H1 (cell line): ENCODE measurements around the gene SPOP. TPM values are rescaled to one million over a fixed set of nuclear protein-coding genes. Genes with fewer than 3 reads are reported as not detected.

Experiments
- CTCF ChIA-PET: fragments of 300-600 bp; sonication (Branson Sonifier 250); formaldehyde crosslinking; loops from one replicate; lab custom pipeline; 2021; ENCODE audit not compliant: partially characterized antibody; lab: Charles Lee
- POLR2A ChIA-PET: fragments of 300-600 bp; sonication (Branson Sonifier 250); formaldehyde crosslinking; loops from one replicate; lab custom pipeline; 2021; ENCODE audit warnings: inconsistent platforms; ENCODE audit not compliant: partially characterized antibody; lab: Charles Lee
- DNase-seq, 2 experiments: peaks; one replicate each; pipeline versions ENCODE4 v3.0.0 to v3.0.0-alpha.2; 2010 to 2022; ENCODE audit warnings: low spot score in 2 of 2, low read depth in 1 of 2, mixed read lengths in 1 of 2
- FAIRE-seq: peaks from 2 replicates; lab custom pipeline; 2011; peaks lifted over from hg19 to GRCh38; lab: Jason Lieb, UNC
- H2AFZ ChIP-seq: 2 replicates; pipeline ENCODE4 v1.8.1; 2012; ENCODE audit warnings: low read length, inconsistent platforms
- H2AK5ac ChIP-seq: 2 replicates; pipeline ENCODE4 v1.6.1; 2013; ENCODE audit warnings: low read depth, low read length
- H2BK120ac ChIP-seq: replicated peaks from 2 replicates; pipeline ENCODE3; 2013; ENCODE audit warnings: low read depth, low read length, inconsistent platforms
- H2BK12ac ChIP-seq: 2 replicates; pipeline ENCODE4 v1.6.1; 2013; ENCODE audit warnings: low read depth, low read length
- H2BK15ac ChIP-seq: 2 replicates; pipeline ENCODE4 v1.6.1; 2013; ENCODE audit warnings: low read length
- H2BK20ac ChIP-seq: 2 replicates; pipeline ENCODE4 v1.6.1; 2013; ENCODE audit warnings: low read length
- H2BK5ac ChIP-seq: 2 replicates; pipeline ENCODE4 v1.6.1; 2013; ENCODE audit warnings: low read depth, low read length
- H3K14ac ChIP-seq: 2 replicates; pipeline ENCODE4 v1.6.1; 2013; ENCODE audit warnings: inconsistent platforms; ENCODE audit not compliant: insufficient read length
- H3K18ac ChIP-seq: 2 replicates; pipeline ENCODE4 v1.6.1; 2013; ENCODE audit warnings: low read length; ENCODE audit errors: extremely low read depth
- H3K23ac ChIP-seq: 2 replicates; pipeline ENCODE4 v1.6.1; 2013; ENCODE audit warnings: inconsistent platforms; ENCODE audit not compliant: insufficient read length
- H3K23me2 ChIP-seq: 2 replicates; pipeline ENCODE4 v1.6.1; 2013; ENCODE audit warnings: low read depth, low read length
- H3K27ac ChIP-seq: 2 replicates; pipeline ENCODE4 v1.6.1; 2011; ENCODE audit warnings: low read depth, low read length, inconsistent platforms
- H3K27me3 ChIP-seq, 4 experiments: replicated peaks in 1 of 4; 1 replicate in 1 of 4; 2 replicates in 3 of 4; pipeline versions ENCODE4 v1.6.1 to v1.8.1; 2011 to 2013; ENCODE audit warnings: low read length in 3 of 4, mild to moderate bottlenecking in 3 of 4, inconsistent platforms in 2 of 4, mixed read lengths in 2 of 4, moderate library complexity in 1 of 4; ENCODE audit not compliant: control insufficient read depth in 3 of 4, insufficient read depth in 3 of 4; ENCODE audit errors: extremely low read depth in 1 of 4
- H3K36me3 ChIP-seq, 4 experiments: 2 replicates each; pipeline versions ENCODE4 v1.6.1 to v1.8.1; 2011 to 2013; ENCODE audit warnings: mild to moderate bottlenecking in 4 of 4, low read length in 3 of 4, moderate library complexity in 2 of 4, control low read depth in 1 of 4, inconsistent platforms in 1 of 4; ENCODE audit not compliant: insufficient read depth in 4 of 4, control insufficient read depth in 2 of 4
- H3K4ac ChIP-seq: replicated peaks from 2 replicates; pipeline ENCODE3; 2013; ENCODE audit warnings: low read length, low read depth, mixed read lengths, inconsistent platforms; ENCODE audit not compliant: insufficient read length
- H3K4me1 ChIP-seq, 4 experiments: replicated peaks in 1 of 4; 1 replicate in 1 of 4; 2 replicates in 3 of 4; pipeline versions ENCODE4 v1.6.1 to v1.8.1; 2011 to 2013; ENCODE audit warnings: low read length in 3 of 4, inconsistent platforms in 2 of 4, mixed read lengths in 1 of 4; ENCODE audit not compliant: insufficient read depth in 4 of 4, control insufficient read depth in 3 of 4
- H3K4me2 ChIP-seq, 2 experiments: 2 replicates each; pipeline versions ENCODE4 v1.6.1 to v1.8.1; 2011 to 2013; ENCODE audit warnings: low read depth in 2 of 2, low read length in 2 of 2, control low read depth in 1 of 2, inconsistent platforms in 1 of 2, mild to moderate bottlenecking in 1 of 2; ENCODE audit not compliant: insufficient read depth in 1 of 2
- H3K4me3 ChIP-seq, 4 experiments: fragments of 200-600, 300-600 bp in 1 of 4; sonication (generic), shearing (Covaris generic), sonication (Bioruptor Twin) in 1 of 4; 2 replicates each; pipeline versions ENCODE4 v1.5.1 to v1.8.1; 2011 to 2016; ENCODE audit warnings: low read length in 4 of 4, low read depth in 3 of 4, control low read depth in 2 of 4, inconsistent platforms in 2 of 4, mild to moderate bottlenecking in 2 of 4, mixed read lengths in 1 of 4, moderate library complexity in 1 of 4; ENCODE audit not compliant: insufficient read depth in 2 of 4; ENCODE audit errors: extremely low read depth in 1 of 4
- H3K56ac ChIP-seq: replicated peaks from 2 replicates; pipeline ENCODE3; 2013; ENCODE audit warnings: low read depth, mild to moderate bottlenecking, mixed read lengths, low read length, inconsistent platforms; ENCODE audit not compliant: insufficient read length
- H3K79me1 ChIP-seq: 2 replicates; pipeline ENCODE4 v1.6.1; 2013; ENCODE audit warnings: low read depth, low read length, control low read depth
- H3K79me2 ChIP-seq, 2 experiments: 2 replicates each; pipeline versions ENCODE4 v1.6.1 to v1.8.1; 2012 to 2013; ENCODE audit warnings: low read length in 2 of 2, mild to moderate bottlenecking in 2 of 2, inconsistent platforms in 1 of 2; ENCODE audit not compliant: insufficient read depth in 2 of 2, control insufficient read depth in 1 of 2
- H3K9ac ChIP-seq, 4 experiments: replicated peaks in 1 of 4; 1 replicate in 1 of 4; 2 replicates in 3 of 4; pipeline versions ENCODE4 v1.6.1 to v1.8.1; 2011 to 2013; ENCODE audit warnings: low read depth in 3 of 4, low read length in 3 of 4, control low read depth in 2 of 4, mild to moderate bottlenecking in 2 of 4, moderate library complexity in 2 of 4, inconsistent platforms in 1 of 4; ENCODE audit errors: extremely low read depth in 1 of 4
- H3K9me3 ChIP-seq, 2 experiments: 2 replicates each; pipeline versions ENCODE4 v1.6.1 to v1.8.1; 2012 to 2013; ENCODE audit warnings: mild to moderate bottlenecking in 2 of 2, moderate library complexity in 2 of 2, control low read depth in 1 of 2, inconsistent platforms in 1 of 2, low read depth in 1 of 2, low read length in 1 of 2, mixed read lengths in 1 of 2; ENCODE audit not compliant: insufficient read depth in 2 of 2
- H4K20me1 ChIP-seq, 2 experiments: replicated peaks in 1 of 2; 2 replicates each; pipeline versions ENCODE3 to v1.8.1; 2011 to 2013; ENCODE audit warnings: inconsistent platforms in 2 of 2, low read length in 2 of 2, mild to moderate bottlenecking in 1 of 2; ENCODE audit not compliant: insufficient read depth in 2 of 2, control insufficient read depth in 1 of 2
- H4K5ac ChIP-seq: 2 replicates; pipeline ENCODE4 v1.6.1; 2013; ENCODE audit warnings: low read length, low read depth, mixed read lengths, inconsistent platforms; ENCODE audit not compliant: insufficient read length
- H4K8ac ChIP-seq: 2 replicates; pipeline ENCODE4 v1.8.0; 2013; ENCODE audit warnings: mild to moderate bottlenecking, moderate library complexity, low read length, inconsistent platforms; ENCODE audit not compliant: insufficient read depth; ENCODE audit errors: extremely low read depth
- H4K91ac ChIP-seq: replicated peaks from 2 replicates; pipeline ENCODE3; 2013; ENCODE audit warnings: low read length, mixed read lengths, inconsistent platforms; ENCODE audit not compliant: insufficient read length
- POU5F1 ChIP-seq: IDR thresholded peaks from 2 replicates; pipeline ENCODE4 v1.6.1; 2011; ENCODE audit warnings: low read depth, mild to moderate bottlenecking, low read length, moderate library complexity
- SP2 ChIP-seq: IDR thresholded peaks from 2 replicates; pipeline ENCODE4 v1.6.1; 2012; ENCODE audit warnings: mild to moderate bottlenecking, low read length, inconsistent platforms
- WGBS, 2 experiments: shearing (Covaris generic) in 1 of 2; methylation state at CpG; one replicate each; pipeline versions ENCODE4 v1.1.6 to v1.1.7; 2013 to 2015; ENCODE audit warnings: low lambda C conversion rate in 2 of 2, mixed read lengths in 2 of 2, inconsistent platforms in 1 of 2, low coverage in 1 of 2, missing lambda C conversion rate in 1 of 2; ENCODE audit not compliant: insufficient replicate concordance in 2 of 2, insufficient coverage in 1 of 2, insufficient read length in 1 of 2; ENCODE audit errors: extremely low coverage in 1 of 2, missing lambda C conversion rate in 1 of 2; 5-methylcytosine and 5-hydroxymethylcytosine counted together
- polyA plus RNA-seq, 7 experiments: library from polyadenylated mRNA; depleted of rRNA in 3 of 7; stranded (reverse) in 5 of 7; unstranded in 2 of 7; fragments of >200 nt in 5 of 7; fragments of 200-250 nt in 2 of 7; gene quantifications; 1 replicate in 5 of 7; 2 replicates in 1 of 7; 4 replicates in 1 of 7; pipeline versions ENCODE4 v1.2.1 to v1.2.3, GENCODE V29; 2011 to 2013; ENCODE audit warnings: missing spikeins in 2 of 7, mixed read lengths in 2 of 7
- total RNA-seq: library from RNA; stranded (reverse); fragmentation: NEBNext Ultra II Directional; extraction: Animal tissue kit (Norgen Biotek cat#: 25700); gene quantifications from 2 replicates; pipeline ENCODE4 v1.2.1, GENCODE V29; 2021

Gene SPOP
- total and polyA plus RNA-seq, 2 of the 8 experiments (the other 6 are each of a cell fraction or from before 2014, with no cell fraction given): 13.3 to 25.6 TPM

GRCh38 chr17:49708515-49709183, 30.8 kb upstream of the SPOP start:
- Histone ChIP-seq H3K9ac (no peak overlapping the region), H3K4me1 (peaks cover 2 to 3% (median 3%) of the 10 kb centered on the region in 4 experiments; a peak in 6 of 7 replicates), H3K79me2 (peaks cover 2 to 20% of the 10 kb centered on the region in 2 experiments; a peak in 3 of 4 replicates), H3K18ac (no peak overlapping the region), H3K27me3 (no peaks in the 10 kb centered on the region), H2BK12ac (no peak overlapping the region), H3K27ac (no peak overlapping the region), H3K56ac (no peak overlapping the region), H2BK15ac (no peak overlapping the region), H3K4me3 (no peak overlapping the region), H3K36me3 (peaks cover 5 to 22% (median 20%) of the 10 kb centered on the region in 4 experiments), H3K9me3 (no peaks in the 10 kb centered on the region), H2BK5ac (no peak overlapping the region), H3K23ac (no peak overlapping the region), H3K23me2 (peaks cover 6% of the 10 kb centered on the region; the same call in 1 of the 2 replicates), H4K20me1 (no peaks in the 10 kb centered on the region), H2BK20ac (no peak overlapping the region), H4K8ac (no peak overlapping the region), H3K79me1 (no peaks in the 10 kb centered on the region; the same call in 1 of the 2 replicates), H2AK5ac (no peak overlapping the region), H2AFZ (no peak overlapping the region), H4K5ac (no peak overlapping the region), H2BK120ac (no peak overlapping the region), H3K14ac (no peak overlapping the region), H4K91ac (no peak overlapping the region), H3K4me2 (no peak overlapping the region), H3K4ac (no peak overlapping the region)
- no peak for TF ChIP-seq POU5F1
- TF ChIP-seq SP2: 0 out of 2 replicates have a peak, but pooled peaks have one; percentile 5
- FAIRE-seq: no peak
- WGBS, 2 experiments: 81% methylated on average over 15 of the region's 15 CpGs; no CpG with 5 or more reads in 1 of the 2 experiments
- DNase-seq: peak in 1 of 2 experiments; percentile 50
- POLR2A ChIA-PET: interaction anchor here (0.8 to 3.4 kb wide), 24 partner anchors 11 to 153 kb away, joined by 3 to 29 read pairs (median 3); partner anchors contain the start of genes FAM117A, KAT7 and TAC4
- CTCF ChIA-PET: interaction anchor here (0.6 to 18.5 kb wide), 36 partner anchors 12 to 300 kb away, joined by 3 to 310 read pairs (median 4); partner anchors contain the start of gene NXPH3
